Stimulated activated CD8-positive, alpha-beta memory T cell treated with anti-CD3 and anti-CD28 coated beads, Interleukin-12 subunit alpha, Interleukin-12 subunit beta, amount 100 ng/mL, for 4 hours (primary cell): ENCODE results near the gene STMN1.
A peak's percentile ranks its signal among the peaks of the same experiment; 100 is the strongest.

Experiments
- DNase-seq: peaks from one replicate; pipeline ENCODE4 v3.0.0-alpha.2; 2020; ENCODE audit warnings: low read depth

The STMN1 gene

GRCh38 chr1:25895365-25895990 lies 10.7 kb downstream of the STMN1 start:
- DNase-seq: peak; percentile 74

GRCh38 chr1:25893116-25893515 lies 13.1 kb downstream of the STMN1 start:
- no peak for DNase-seq

DNA sequence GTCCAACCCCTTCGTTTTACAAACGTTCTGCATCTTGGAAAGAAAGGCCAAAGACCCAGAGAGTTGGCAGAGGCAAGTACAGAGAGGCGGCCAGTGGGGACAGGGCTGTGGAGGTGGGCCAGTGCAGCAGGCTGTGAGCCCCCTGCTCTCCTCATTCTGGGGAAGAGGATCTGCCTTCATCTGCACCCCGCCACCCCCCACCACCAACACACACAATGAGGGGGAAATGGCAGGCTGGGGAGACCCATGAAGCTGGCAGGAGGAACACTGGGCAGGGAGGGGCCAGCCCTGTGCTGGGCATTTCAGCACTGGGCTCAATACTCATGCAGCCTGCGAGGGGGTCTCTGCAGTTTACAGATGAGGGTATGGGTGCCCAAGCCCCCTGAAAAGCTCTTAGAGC lies 14.6 kb downstream of the STMN1 start:
- no peak for DNase-seq

- no peak for DNase-seq
Observed at GRCh38 chr1:25890239-25891034, 15.8 kb downstream of the STMN1 start.

GRCh38 chr1:25889470-25889869 lies 16.7 kb downstream of the STMN1 start:
- no peak for DNase-seq

DNA sequence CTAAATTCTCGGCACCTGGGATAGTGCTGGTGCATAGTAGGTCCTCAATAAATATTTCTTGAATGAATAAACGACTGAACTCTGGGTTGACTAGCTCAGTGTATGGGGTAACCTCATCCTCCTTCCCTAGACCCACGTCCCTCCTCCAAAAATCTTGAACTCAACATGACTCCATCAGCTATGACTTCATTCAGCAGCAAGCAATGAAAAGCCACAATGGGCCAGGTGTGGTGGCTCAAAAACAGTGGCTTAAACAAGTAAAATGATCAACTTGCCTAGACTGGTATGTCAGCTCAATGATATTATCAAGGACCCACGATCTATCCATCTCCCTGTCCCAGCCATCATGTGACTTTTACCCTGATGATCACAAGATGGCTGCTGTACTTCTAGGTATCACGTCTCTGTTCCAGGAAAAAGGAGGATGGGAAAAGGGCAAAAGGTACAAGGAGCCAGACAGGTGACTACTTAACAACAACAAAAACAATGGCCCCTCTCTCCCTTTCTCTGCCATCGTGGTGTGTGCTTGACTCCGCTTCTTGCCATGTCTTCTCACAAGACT lies 17.7 kb downstream of the STMN1 start:
- DNase-seq: no peak

- DNase-seq: no peak
Observed at GRCh38 chr1:25885602-25886001, 20.6 kb downstream of the STMN1 start.

DNA sequence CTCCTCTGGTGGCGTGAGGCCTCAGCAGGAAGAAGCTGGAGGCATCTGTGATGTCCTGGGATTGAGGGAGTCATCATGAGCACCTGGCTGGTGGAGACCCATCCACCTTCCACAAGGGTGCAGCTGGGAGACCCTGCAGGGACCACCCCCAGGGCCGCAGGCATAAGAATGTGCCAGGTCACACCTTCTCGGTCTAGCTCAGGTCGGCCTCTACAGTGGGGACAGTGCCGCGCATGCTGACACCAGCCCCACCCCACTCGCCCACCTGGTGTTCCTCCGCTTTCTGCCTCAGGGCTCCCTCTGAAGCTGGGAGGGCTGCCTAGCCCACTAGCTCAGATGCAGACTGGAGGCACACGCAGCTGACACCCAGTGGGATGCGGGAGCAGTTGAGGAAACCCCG lies 25.0 kb downstream of the STMN1 start:
- DNase-seq: no peak

GRCh38 chr1:25880518-25880917 lies 25.7 kb downstream of the STMN1 start:
- no peak for DNase-seq

- DNase-seq: no peak
Observed at GRCh38 chr1:25879675-25880074, 26.5 kb downstream of the STMN1 start.

DNA sequence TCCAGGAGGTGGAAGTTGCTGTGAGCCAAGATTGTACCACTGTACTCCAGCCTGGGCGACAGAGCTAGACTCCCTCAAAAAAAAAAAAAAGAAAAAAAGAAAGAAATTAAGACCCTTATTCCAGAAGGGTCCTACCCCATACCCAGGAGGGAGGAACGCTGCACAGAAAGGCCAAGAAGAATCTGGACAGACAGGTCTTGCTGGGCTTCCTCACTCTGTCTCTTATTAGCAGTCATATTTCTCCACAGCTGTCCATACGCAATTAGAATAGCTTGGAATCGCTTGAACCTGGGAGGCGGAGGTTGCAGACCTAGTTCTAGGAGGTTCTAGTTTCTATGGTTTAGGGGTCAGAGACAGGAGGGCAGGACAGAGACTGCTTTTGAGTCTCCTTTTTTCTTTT lies 27.5 kb downstream of the STMN1 start:
- DNase-seq: no peak

DNA sequence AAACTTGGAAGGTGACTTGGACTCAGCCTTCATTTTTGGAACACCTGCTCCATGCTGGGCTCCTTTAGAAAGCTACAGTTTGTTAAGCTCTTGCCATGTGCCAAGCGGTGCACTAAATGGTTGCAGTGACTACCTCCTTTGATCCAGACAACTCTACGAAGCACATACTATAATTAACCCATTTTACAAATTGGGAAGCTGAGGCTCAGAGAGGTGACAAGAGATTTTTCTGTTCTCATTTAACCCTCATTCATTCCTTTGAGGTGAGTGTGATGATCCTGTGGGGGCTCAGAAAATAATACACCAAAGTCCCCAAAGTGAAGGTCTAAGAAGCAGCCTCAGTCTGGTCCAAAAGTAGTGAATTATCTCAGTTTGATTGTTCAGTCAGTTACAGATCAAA lies 29.1 kb downstream of the STMN1 start:
- DNase-seq: no peak

DNA sequence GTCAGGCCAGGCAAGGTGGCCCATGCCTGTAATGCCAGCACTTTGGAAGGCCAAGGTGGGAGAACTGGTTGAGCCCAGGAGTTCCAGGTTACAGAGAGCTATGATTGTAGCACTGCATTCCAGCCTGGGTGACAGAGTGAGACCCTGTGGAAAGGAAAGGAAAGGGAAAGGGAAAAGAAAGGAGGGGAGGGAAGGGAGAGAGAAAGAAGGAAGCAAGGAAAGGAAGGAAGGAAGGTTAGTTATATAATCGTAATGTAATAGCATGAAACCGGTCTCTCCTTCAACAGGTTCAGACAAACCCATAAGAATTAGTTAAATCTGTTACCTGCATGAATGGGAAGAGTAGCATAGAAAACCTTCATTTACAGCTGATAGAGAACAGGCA lies 29.5 kb downstream of the STMN1 start:
- DNase-seq: no peak

DNA sequence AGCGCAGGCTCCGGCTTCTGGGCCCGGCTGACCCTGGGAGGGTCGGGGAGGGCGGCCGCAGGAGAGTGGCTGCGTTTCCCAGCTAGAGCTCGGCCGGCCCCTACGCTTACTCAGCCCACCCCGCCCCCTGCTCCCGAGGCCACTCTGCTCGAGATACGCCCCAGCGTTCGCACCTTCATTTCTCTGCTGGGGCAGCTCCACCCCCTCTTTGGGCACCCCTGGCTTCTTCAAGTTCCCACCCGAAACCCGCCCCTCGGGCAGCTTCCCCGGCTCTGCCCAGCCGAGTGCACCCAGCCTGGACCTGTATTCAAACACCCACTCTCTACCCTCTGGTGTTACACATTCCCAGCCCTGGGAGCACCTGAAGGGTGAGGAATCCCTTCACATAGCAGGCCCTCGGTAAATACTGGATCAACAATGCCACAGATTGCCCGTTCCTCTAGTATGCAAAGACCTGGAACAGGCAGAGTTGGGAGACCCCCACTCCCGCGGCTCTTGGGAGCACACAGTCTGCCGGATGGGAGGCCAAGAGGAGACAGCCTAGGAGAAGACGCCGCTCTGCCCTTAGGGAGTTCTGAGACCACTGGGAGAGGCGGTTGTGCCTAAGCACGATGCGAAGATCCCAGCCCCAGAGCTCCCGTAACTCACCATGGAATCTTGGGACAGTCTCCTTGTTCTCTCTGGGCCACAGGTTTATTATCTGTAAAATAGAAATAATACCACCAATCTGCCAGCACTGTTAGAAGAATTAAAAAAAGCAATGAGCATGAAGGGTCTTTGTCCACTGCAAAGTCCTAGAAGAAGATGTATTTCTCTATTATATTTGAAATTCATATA lies 30.1 kb downstream of the STMN1 start:
- DNase-seq: no peak

GRCh38 chr1:25875154-25875855 lies 30.9 kb downstream of the STMN1 start, which contains the start of gene PAQR7:
PAQR7 (minus strand) TSS chr1:25875708; CDS start chr1:25863839, 11,869 bp downstream.
- DNase-seq: peak; percentile 51

DNA sequence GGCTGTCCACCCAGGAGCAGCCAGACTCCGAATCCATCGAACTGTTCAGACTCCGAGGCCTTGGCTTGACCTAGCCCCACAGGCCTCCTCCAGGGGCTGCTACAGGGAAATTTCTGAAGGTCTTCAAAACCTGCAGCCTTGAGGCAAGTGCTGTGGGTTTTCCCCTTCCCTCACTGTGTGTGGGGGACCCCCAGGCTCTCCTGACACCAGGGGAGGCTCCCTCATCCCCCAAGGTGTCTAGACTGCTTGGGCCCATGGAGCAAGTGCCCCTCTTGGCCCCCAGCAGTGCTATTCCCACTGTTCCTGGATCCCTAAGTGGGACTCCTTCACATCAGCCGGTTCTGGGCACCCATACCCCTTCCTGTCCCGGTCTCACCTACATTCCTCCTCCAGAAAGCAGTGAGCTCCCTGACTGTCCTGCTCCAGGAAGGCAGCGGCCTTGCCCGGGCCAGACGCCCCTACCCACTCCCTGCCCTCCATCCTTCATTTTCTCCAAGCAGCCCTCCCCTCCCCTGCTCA lies 31.5 kb downstream of the STMN1 start:
- DNase-seq: no peak

DNA sequence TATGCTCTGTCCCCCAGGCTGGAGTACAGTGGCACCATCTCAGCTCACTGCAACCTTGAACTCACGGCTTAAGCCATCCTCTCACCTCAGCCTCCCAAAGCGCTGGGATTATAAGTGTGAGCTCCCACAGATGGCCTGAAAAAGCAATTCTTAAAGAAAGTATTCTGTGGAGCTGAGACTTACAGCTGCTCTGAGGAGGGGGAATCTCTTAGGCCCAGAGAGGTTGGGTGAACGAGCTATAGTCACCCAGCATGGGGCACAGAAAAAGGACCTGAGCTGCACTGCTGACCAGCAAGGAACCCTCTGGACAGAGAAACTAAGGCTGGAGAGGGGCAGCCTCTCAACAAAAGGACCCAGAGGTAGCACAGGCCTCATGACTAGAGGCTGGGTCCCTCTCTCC lies 32.0 kb downstream of the STMN1 start:
- no peak for DNase-seq

DNA sequence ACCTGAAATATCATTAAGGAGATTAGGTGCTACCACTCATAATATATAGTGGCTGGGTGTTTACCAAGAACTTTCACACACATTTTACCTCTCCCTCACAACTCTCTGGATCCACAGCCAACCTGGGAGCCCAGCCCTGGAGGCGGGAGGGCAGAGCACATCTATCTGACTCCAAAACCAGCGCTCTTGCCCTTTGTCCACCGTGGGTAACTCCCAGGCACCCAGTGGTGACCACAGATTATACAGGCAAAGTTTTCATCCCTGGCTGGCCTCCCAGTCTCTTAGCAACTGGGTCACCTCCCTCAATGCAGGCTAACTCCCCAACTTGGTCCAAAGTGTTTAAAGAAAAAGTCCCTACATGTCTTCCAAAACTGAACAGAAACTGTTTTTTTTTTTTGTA lies 33.1 kb downstream of the STMN1 start:
- DNase-seq: no peak

DNA sequence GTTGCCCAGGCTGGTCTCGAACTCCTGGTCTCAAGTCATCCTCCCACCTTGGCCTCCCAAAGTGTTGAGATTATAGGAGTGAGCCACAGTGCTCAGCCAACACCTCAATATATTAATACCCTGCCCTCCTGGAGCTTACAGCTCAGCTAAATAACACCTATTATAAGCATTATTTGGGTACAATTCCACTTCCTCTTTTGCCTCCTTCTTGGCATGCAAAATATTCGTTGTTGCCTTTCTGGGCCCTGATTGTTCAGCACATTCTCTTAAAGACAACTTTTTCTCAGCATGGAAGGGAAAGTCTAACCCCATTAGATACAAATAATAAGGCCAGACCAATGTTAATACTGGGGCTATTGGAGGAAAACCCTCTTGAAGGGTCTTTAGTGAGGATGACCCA lies 33.5 kb downstream of the STMN1 start:
- no peak for DNase-seq

GRCh38 chr1:25871704-25872494 lies 34.3 kb downstream of the STMN1 start:
- no peak for DNase-seq
